WI38 (cell line): ENCODE measurements around the gene KLHL1.

Experiments
- H3K4me3 ChIP-seq: 2 replicates; pipeline ENCODE4 v1.5.1; 2011; ENCODE audit warnings: low read depth, mild to moderate bottlenecking, control low read depth, low read length
- CTCF ChIP-seq: IDR thresholded peaks from 2 replicates; pipeline ENCODE4 v1.5.1; 2012; ENCODE audit warnings: low read depth, mild to moderate bottlenecking, control low read depth, low read length

Gene KLHL1

GRCh38 chr13:69677343-69677742 is 430.9 kb downstream of the KLHL1 start:
- no peak for TF ChIP-seq CTCF

GRCh38 chr13:69676286-69676685 is 432.0 kb downstream of the KLHL1 start:
- no peak for TF ChIP-seq CTCF
- no peak overlapping the region for H3K4me3 ChIP-seq

More at GRCh38 chr13:69677343-69677742, 430.9 kb downstream of the KLHL1 start:
- H3K4me3 ChIP-seq: no peak overlapping the region

- no peak overlapping the region for H3K4me3 ChIP-seq
- no peak for TF ChIP-seq CTCF
These were observed 448.1 kb downstream of the KLHL1 start for GRCh38 chr13:69660155-69660554.

- H3K4me3 ChIP-seq: no peak overlapping the region
- TF ChIP-seq CTCF: no peak
These were observed 450.6 kb downstream of the KLHL1 start for GRCh38 chr13:69657676-69658075.

GRCh38 chr13:69654392-69654791 is 453.9 kb downstream of the KLHL1 start:
- no peak for TF ChIP-seq CTCF
- no peak overlapping the region for H3K4me3 ChIP-seq
